CD4-positive, alpha-beta memory T cell (primary cell): ENCODE data around the gene MAPK12. TPM values are rescaled to one million over a fixed set of nuclear protein-coding genes. Genes with fewer than 3 reads are reported as not detected.
A peak's percentile ranks its signal among the peaks of the same experiment; 100 is the strongest.

Experiments
- CTCF ChIA-PET: fragments of 350-600 bp; sonication (Branson Sonifier 250); formaldehyde crosslinking; loops from one replicate; lab custom pipeline; 2021; ENCODE audit warnings: inconsistent platforms; ENCODE audit not compliant: partially characterized antibody; lab: Charles Lee
- POLR2A ChIA-PET: fragments of 350-600 bp; sonication (Branson Sonifier 250); formaldehyde crosslinking; loops from one replicate; lab custom pipeline; 2021; ENCODE audit not compliant: partially characterized antibody; lab: Charles Lee
- DNase-seq, 5 donors: peaks; one replicate each; pipeline versions ENCODE4 v3.0.0 to v3.0.0-alpha.2; 2020 to 2022; ENCODE audit warnings: mixed read lengths in 1 of 5
- H3K27ac ChIP-seq: one replicate; pipeline ENCODE4 v1.7.0; 2013; ENCODE audit warnings: low read depth, low read length
- H3K27me3 ChIP-seq: 2 replicates; pipeline ENCODE4 v1.7.0; 2013; ENCODE audit warnings: mild to moderate bottlenecking, low read length, moderate library complexity; ENCODE audit not compliant: insufficient read depth
- H3K36me3 ChIP-seq: 2 replicates; pipeline ENCODE4 v1.7.0; 2013; ENCODE audit warnings: mild to moderate bottlenecking, low read length, moderate library complexity; ENCODE audit not compliant: insufficient read depth
- H3K4me1 ChIP-seq: 2 replicates; pipeline ENCODE4 v1.7.0; 2013; ENCODE audit warnings: mild to moderate bottlenecking, low read length, moderate library complexity; ENCODE audit not compliant: insufficient read depth
- H3K4me3 ChIP-seq, 2 donors: one replicate each; pipeline ENCODE4 v1.7.0; 2013; ENCODE audit warnings: low read length in 2 of 2, mild to moderate bottlenecking in 1 of 2
- H3K9me3 ChIP-seq, 2 donors: one replicate each; pipeline ENCODE4 v1.7.0; 2013; ENCODE audit warnings: low read length in 2 of 2, control low read depth in 1 of 2; ENCODE audit not compliant: control insufficient read depth in 1 of 2
- H3K27ac Mint-ChIP-seq, 7 donors: one replicate each; pipeline ENCODE4 v1.8.0; 2020 to 2021; ENCODE audit warnings: mixed read lengths in 7 of 7, mild to moderate bottlenecking in 6 of 7, inconsistent platforms in 3 of 7, moderate library complexity in 3 of 7
- H3K27me3 Mint-ChIP-seq, 2 donors: one replicate each; pipeline ENCODE4 v1.8.0; 2020 to 2021; ENCODE audit warnings: mixed read lengths in 2 of 2
- H3K36me3 Mint-ChIP-seq, 2 donors: one replicate each; pipeline ENCODE4 v1.8.0; 2020 to 2021; ENCODE audit warnings: mixed read lengths in 2 of 2, inconsistent platforms in 1 of 2, mild to moderate bottlenecking in 1 of 2
- H3K4me1 Mint-ChIP-seq, 4 donors: one replicate each; pipeline ENCODE4 v1.8.0; 2020 to 2021; ENCODE audit warnings: mixed read lengths in 4 of 4, mild to moderate bottlenecking in 1 of 4
- H3K4me3 Mint-ChIP-seq, 8 donors: one replicate each; pipeline ENCODE4 v1.8.0; 2020 to 2021; ENCODE audit warnings: mixed read lengths in 8 of 8, mild to moderate bottlenecking in 7 of 8, moderate library complexity in 6 of 8, inconsistent platforms in 3 of 8
- H3K9me3 Mint-ChIP-seq, 8 donors: one replicate each; pipeline ENCODE4 v1.8.0; 2020 to 2021; ENCODE audit warnings: mixed read lengths in 8 of 8, mild to moderate bottlenecking in 5 of 8, inconsistent platforms in 3 of 8, moderate library complexity in 1 of 8
- intact Hi-C: fragments of 100-400 bp; cut with micrococcal nuclease; formaldehyde crosslinking; loops from one replicate; pipeline ENCODE4 v1.15.1; 2023
- polyA plus RNA-seq, 2 donors: library from polyadenylated mRNA; unstranded; fragments of 300-500 nt; fragmentation: Illumina TruSeq; gene quantifications; one replicate each; pipeline ENCODE4 v1.2.3, GENCODE V29; 2021
- total RNA-seq, 2 experiments: library from RNA; stranded (reverse); gene quantifications; one replicate each; pipeline ENCODE4 v1.2.3, GENCODE V29; 2021

The MAPK12 gene
- total and polyA plus RNA-seq, 4 experiments from 2014 or later, result 0.05 to 2.9 (median 2.9) TPM; not detected in 1

DNA sequence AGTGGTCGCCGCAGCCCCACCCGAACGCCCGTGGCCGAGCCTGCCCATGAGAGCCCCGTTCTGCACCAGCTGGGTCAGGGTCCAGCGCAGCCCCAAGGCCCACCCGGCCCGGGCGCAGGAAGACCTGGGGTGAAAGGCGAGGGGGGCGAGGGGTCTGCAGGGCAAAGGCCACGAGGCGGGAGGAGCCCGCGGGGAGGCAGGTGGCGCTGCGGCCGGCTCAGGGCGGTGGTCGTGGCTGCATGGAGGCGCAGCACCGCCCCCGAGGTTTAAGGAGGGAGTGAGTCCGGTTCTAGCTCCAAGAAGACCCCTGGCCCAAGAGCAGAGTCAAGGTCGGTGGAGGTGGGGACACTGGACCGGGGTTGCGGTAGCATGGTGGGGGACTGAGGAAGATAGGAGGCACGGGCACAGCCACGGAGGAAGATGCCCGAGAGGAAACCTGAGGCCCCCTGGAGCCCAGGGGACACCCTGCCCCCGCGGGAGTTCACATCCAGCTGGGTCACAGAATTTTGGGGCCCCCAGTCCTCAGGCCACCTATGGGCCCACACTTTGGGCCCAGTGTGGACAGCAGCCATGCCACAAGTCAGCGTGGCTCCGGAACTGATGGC is 9.9 kb downstream of the MAPK12 start:
- intact Hi-C loops, result loop anchor here (1.0 to 10.0 kb wide), 6 partner anchors 19 to 369 kb away; partner anchors contain the start of genes DENND6B, MAPK11 and SBF1
- Histone ChIP-seq H3K4me3 (peak overlapping the region in 1 of 2 donors; percentile 89), H3K9me3 (no peaks in the 10 kb centered on the region), H3K27me3 (no peaks in the 10 kb centered on the region), H3K36me3 (peaks cover 10% of the 10 kb centered on the region), H3K4me1 (peaks cover 36% of the 10 kb centered on the region), H3K27ac (peak overlapping the region; percentile 66)
- Mint-ChIP-seq H3K27me3 (peaks cover 1 to 2% of the 10 kb centered on the region in 2 donors), H3K27ac (peak overlapping the region in 3 of 7 donors; percentile 68 to 88 (median 74)), H3K9me3 (no peaks in the 10 kb centered on the region), H3K36me3 (peaks cover 4 to 10% of the 10 kb centered on the region in 2 donors), H3K4me1 (peaks cover 7 to 29% (median 16%) of the 10 kb centered on the region in 4 donors), H3K4me3 (peak overlapping the region in 7 of 8 donors; percentile 25 to 77 (median 44))
- POLR2A ChIA-PET, result interaction anchor here (0.6 to 4.0 kb wide), 29 partner anchors 10 to 377 kb away, joined by 3 to 29 read pairs (median 4); partner anchors contain the start of genes ARSA, DENND6B, LMF2 and MAPK11
- DNase-seq, result peak in 1 of 5 donors; percentile 33
- CTCF ChIA-PET, result interaction anchor here (0.9 to 3.5 kb wide), 13 partner anchors 10 to 381 kb away, joined by 3 to 28 read pairs (median 10); partner anchors contain the start of gene SCO2

DNA sequence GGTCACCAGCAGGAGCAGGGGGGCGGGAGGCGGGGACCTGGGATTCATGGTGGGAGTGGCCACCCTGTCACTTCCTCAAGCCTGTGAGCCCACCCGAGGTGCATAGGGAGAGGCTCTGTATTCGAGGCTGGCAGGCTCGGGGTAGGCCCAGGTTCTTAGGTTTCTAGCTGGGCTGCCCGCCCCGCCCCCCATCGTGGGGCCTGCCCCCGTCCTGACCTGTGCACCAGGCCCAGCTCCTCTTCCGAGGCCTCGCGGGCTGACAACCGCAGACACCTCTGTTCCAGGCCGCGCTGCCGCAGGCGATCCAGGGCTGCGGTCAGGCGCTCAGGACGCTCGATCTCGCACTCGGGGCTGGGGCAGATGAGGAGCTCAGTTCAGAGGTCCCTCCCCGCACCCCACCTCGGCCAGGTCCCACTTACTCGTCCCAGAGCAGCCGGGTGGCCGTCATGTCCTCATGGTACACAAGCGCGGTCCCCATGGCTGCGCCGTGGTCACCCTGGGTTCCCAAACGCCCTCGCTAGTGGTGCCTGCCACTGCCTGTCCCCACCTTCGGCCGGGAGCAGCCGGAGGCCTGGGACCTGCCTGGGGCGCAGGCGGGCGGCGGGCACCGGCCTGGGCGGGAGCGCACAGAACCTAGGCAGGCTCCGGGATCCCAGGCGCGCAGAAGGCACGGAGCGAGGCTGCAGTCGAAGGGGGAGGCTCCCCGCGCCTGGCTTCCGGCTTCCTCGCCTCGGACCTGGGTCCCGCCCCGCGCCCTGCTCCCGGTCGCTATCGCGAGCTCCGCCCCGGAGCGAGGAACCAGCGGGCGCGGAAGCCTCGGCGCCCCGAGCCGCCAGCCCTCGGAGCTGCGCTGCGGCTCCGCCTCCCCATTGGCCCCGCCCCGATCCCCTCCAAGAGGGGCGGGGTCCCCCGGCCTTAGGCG is 10.7 kb downstream of the MAPK12 start, which contains the start of gene HDAC10:
HDAC10 (minus strand) TSS at position 711 of the 922 bp plus-strand sequence; CDS start at position 478, 233 bp downstream.
- POLR2A ChIA-PET, result interaction anchor here (0.6 to 4.0 kb wide), 27 partner anchors 9 to 377 kb away, joined by 3 to 29 read pairs (median 4); partner anchors contain the start of genes ARSA, DENND6B, LMF2 and MAPK11
- Mint-ChIP-seq H3K27me3 (peaks cover 1 to 2% of the 10 kb centered on the region in 2 donors), H3K27ac (peak within 1 kb of the TSS in 6 of 7 donors; percentile 50 to 88 (median 64)), H3K9me3 (no peaks in the 10 kb centered on the region), H3K4me1 (peaks cover 7 to 29% (median 17%) of the 10 kb centered on the region in 4 donors), H3K36me3 (peaks cover 4 to 10% of the 10 kb centered on the region in 2 donors), H3K4me3 (peak within 1 kb of the TSS; percentile 73 to 84 (median 78))
- CTCF ChIA-PET, result interaction anchor here (1.0 to 3.5 kb wide), 11 partner anchors 10 to 382 kb away, joined by 3 to 28 read pairs (median 18); partner anchors contain the start of gene SCO2
- peak; percentile 71 to 78 (median 74) for DNase-seq
- Histone ChIP-seq H3K27me3 (no peaks in the 10 kb centered on the region), H3K4me1 (peaks cover 44% of the 10 kb centered on the region), H3K4me3 (peak within 1 kb of the TSS; percentile 36 to 89), H3K36me3 (peaks cover 18% of the 10 kb centered on the region), H3K27ac (peak within 1 kb of the TSS; percentile 66), H3K9me3 (no peaks in the 10 kb centered on the region)
- intact Hi-C loops, result loop anchor here (2.0 to 10.0 kb wide), 2 partner anchors 224 to 370 kb away; partner anchors contain the start of gene SBF1

DNA sequence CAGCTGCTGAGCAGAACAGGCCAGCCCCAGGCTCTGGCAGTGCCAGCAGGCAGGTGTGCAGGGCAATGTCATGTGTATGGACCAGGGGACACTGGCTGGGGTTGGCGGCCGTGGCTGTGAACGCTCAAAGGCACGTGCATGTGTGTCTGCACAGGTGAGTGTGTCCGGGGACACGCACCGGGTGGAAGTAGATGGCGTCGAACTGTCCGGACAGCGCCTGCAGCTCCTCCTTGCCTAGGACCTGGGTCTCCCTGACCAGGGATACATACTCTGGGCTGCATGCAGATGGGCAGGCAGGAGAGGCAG is 11.3 kb downstream of the MAPK12 start:
- H3K4me1 ChIP-seq, result peaks cover 49% of the 10 kb centered on the region
- ChIA-PET CTCF (interaction anchor here (1.8 to 3.1 kb wide), 2 partner anchors 76 to 91 kb away, joined by 8 to 24 read pairs; no protein-coding TSS in a partner anchor), POLR2A (interaction anchor here (1.3 to 4.0 kb wide), 14 partner anchors 9 to 378 kb away, joined by 3 to 29 read pairs (median 8); partner anchors contain the start of genes ARSA, LMF2, MAPK11 and NCAPH2)
- H3K36me3 Mint-ChIP-seq, result peaks cover 4 to 10% of the 10 kb centered on the region in 2 donors
- no peaks in the 10 kb centered on the region for H3K9me3 Mint-ChIP-seq
- peak overlapping the region; percentile 66 for H3K27ac ChIP-seq
- H3K4me1 Mint-ChIP-seq, result peaks cover 7 to 29% (median 19%) of the 10 kb centered on the region in 4 donors
- H3K27me3 ChIP-seq, result no peaks in the 10 kb centered on the region
- intact Hi-C loops, result loop anchor here (2.0 to 10.0 kb wide), 2 partner anchors 225 to 371 kb away; partner anchors contain the start of gene SBF1
- H3K27me3 Mint-ChIP-seq, result peaks cover 0 to 1% of the 10 kb centered on the region in 2 donors
- H3K27ac Mint-ChIP-seq, result peak overlapping the region in 4 of 7 donors; percentile 15 to 73 (median 66)
- no peak for DNase-seq
- H3K4me3 ChIP-seq, result peak overlapping the region; percentile 36 to 89
- H3K9me3 ChIP-seq, result no peaks in the 10 kb centered on the region
- H3K36me3 ChIP-seq, result peaks cover 19% of the 10 kb centered on the region
- peak overlapping the region; percentile 47 to 84 (median 78) for H3K4me3 Mint-ChIP-seq

DNA sequence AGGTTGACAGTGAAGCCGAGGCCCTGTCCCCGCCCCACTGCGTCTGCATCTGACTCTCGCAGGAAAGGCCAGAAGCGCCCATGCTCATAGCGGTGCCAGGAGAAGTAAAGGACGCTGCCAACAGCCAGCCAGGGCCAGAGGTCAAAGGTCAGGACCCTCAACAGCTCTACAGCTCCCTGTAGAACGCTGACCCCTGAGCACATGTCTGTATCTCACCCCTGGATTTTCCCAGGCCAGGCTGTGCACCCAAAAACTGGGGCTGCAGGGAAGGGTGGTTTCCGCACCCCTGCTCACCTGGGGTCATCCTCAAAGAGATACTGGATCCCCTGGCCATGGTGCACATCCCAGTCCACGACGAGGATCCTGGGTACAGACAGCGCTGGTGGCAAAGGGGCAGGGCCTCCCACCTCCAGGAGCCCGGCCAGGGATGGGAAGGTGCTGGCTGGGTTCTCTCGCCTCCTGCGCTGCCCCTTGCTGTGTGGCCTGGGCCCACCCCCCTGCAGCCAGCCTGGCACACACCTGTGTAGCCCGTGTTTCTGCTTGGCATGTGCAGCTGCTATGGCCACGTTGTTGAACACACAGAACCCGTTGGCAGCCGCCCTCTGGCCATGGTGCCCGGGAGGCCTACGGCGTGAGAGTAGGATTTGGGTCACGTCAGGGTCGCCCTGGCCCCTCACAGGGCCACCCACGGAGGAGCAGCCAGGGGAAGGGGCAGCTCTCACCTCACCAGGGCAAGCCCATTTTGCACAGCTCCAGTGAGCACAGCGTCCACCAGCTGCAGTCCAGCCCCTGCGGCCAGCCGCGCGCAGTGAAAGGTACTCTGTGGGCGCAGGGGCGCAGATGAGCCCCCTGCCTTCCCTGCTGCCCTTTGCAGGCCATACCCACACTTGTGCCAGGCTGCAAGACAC is 11.9 kb downstream of the MAPK12 start:
- H3K4me1 ChIP-seq, result peaks cover 49% of the 10 kb centered on the region
- peaks cover 19% of the 10 kb centered on the region for H3K36me3 ChIP-seq
- intact Hi-C loops, result loop anchor here (2.0 to 10.0 kb wide), 2 partner anchors 225 to 371 kb away; partner anchors contain the start of gene SBF1
- no peak overlapping the region for H3K27ac ChIP-seq
- H3K27me3 ChIP-seq, result no peaks in the 10 kb centered on the region
- Mint-ChIP-seq H3K27ac (peak overlapping the region in 1 of 7 donors; percentile 73), H3K4me3 (peak overlapping the region; percentile 47 to 84 (median 78)), H3K36me3 (peaks cover 7 to 13% of the 10 kb centered on the region in 2 donors), H3K9me3 (no peaks in the 10 kb centered on the region), H3K27me3 (peaks cover 0 to 1% of the 10 kb centered on the region in 2 donors), H3K4me1 (peaks cover 10 to 35% (median 23%) of the 10 kb centered on the region in 4 donors)
- ChIA-PET POLR2A (interaction anchor here (1.3 to 4.0 kb wide), 7 partner anchors 8 to 379 kb away, joined by 3 to 29 read pairs (median 14); partner anchors contain the start of genes ARSA, MAPK11 and SCO2), CTCF (no interaction called here)
- H3K9me3 ChIP-seq, result no peaks in the 10 kb centered on the region
- H3K4me3 ChIP-seq, result peak overlapping the region; percentile 36 to 89
- no peak for DNase-seq

DNA sequence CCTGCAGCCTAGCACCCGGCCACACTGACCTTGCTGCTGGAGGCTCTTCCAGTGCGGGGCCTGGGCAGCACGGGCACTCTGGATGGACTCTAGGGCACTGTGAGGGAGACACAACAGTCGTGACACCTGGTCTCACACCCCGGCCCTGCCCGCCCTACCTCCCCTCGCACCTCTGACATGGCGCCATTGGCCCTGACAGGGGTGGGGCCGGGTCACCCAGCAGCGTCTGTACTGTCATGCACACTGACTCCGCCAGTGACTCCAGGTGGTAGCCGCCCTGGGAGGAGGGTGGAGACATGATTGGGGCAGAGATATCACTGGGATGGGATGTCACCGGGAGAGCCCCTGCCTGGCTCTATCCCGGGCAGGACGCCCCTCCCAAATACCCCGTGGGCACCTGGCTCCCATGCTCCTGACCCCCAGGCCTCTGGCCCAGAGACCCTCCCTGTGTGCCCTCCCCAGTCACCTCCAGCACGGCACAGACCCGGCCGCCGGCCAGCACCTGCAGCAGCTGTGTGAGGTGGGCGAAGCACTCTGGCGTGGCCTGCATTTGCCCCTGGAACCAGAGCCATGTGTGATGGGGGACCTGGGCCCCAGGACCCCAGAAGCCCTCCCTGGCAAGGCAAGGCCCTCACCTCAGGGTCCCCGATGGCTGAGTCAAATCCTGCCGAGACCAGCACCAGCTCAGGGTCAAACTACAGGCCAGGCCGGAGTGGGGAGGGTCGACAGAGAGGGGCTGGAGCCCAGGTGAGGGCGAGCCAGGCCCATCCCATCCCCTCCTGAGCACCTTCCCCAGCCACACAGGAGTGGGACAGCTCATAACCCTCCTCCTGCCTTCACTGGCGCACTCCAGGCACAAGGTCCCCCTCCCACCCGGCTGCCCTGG is 13.0 kb downstream of the MAPK12 start:
- CTCF ChIA-PET, result no interaction called here
- Mint-ChIP-seq H3K36me3 (peaks cover 7 to 18% of the 10 kb centered on the region in 2 donors), H3K4me1 (peaks cover 12 to 46% (median 28%) of the 10 kb centered on the region in 4 donors), H3K4me3 (peak overlapping the region in 5 of 8 donors; percentile 17 to 89 (median 46)), H3K27ac (peak overlapping the region in 5 of 7 donors; percentile 87 to 95 (median 90)), H3K9me3 (no peaks in the 10 kb centered on the region), H3K27me3 (no peaks in the 10 kb centered on the region)
- no peak for DNase-seq
- POLR2A ChIA-PET, result interaction anchor here (1.1 kb wide), 2 partner anchors 21 to 94 kb away, joined by 3 read pairs; no protein-coding TSS in a partner anchor
- Histone ChIP-seq H3K27ac (no peak overlapping the region), H3K9me3 (no peaks in the 10 kb centered on the region), H3K4me1 (peaks cover 57% of the 10 kb centered on the region), H3K4me3 (no peak overlapping the region), H3K27me3 (no peaks in the 10 kb centered on the region), H3K36me3 (peaks cover 19% of the 10 kb centered on the region)
- intact Hi-C loops, result no loop called here
